ENCODE data around the gene DDX42. TPM values are rescaled to one million over a fixed set of nuclear protein-coding genes. Genes with fewer than 3 reads are reported as not detected.

DDX42 gene
- total RNA-seq, 4 donors from 2014 or later, result 27.1 to 88.5 (median 51.9) TPM

GRCh38 chr17:63775420-63775819 lies 1.4 kb downstream of the DDX42 start:
- intact Hi-C loops (cut with DNase I), result no loop called here
- peaks cover 0 to 37% (median 5%) of the 10 kb centered on the region in 3 donors for H3K36me3 ChIP-seq
- H3K4me3 ChIP-seq, result peak overlapping the region; percentile 71 to 99 (median 90)
- TF ChIP-seq CTCF (IDR thresholded peaks at IDR 0.05) (no peak), POLR2A (IDR thresholded peaks at IDR 0.05) (no peak)
- no peaks in the 10 kb centered on the region for H3K27me3 ChIP-seq
- no peaks in the 10 kb centered on the region for H3K9me3 ChIP-seq
- H3K4me1 ChIP-seq, result peaks cover 10 to 79% (median 35%) of the 10 kb centered on the region in 3 donors
- peak overlapping the region; percentile 97 to 100 (median 99) for H3K27ac ChIP-seq
- no peak for DNase-seq
- 26% methylated on average over 8 of the region's 8 CpGs for WGBS, 2 donors

- H3K27me3 ChIP-seq, result no peaks in the 10 kb centered on the region
- H3K4me3 ChIP-seq, result no peak overlapping the region
- H3K36me3 ChIP-seq, result peaks cover 0 to 62% (median 5%) of the 10 kb centered on the region in 3 donors
- DNase-seq, result no peak
- TF ChIP-seq POLR2A (IDR thresholded peaks at IDR 0.05), result no peak
- TF ChIP-seq CTCF (IDR thresholded peaks at IDR 0.05), result no peak
- H3K9me3 ChIP-seq, result no peaks in the 10 kb centered on the region
- H3K27ac ChIP-seq, result peak overlapping the region; percentile 10 to 51 (median 43)
- H3K4me1 ChIP-seq, result peaks cover 4 to 90% (median 21%) of the 10 kb centered on the region in 3 donors
- WGBS, 2 donors, result 38 to 60% methylated on average over 1 of the region's 1 CpG
- intact Hi-C loops (cut with DNase I), result no loop called here
Observed at GRCh38 chr17:63780507-63780906, 6.5 kb downstream of the DDX42 start.

- no peak for TF ChIP-seq CTCF (IDR thresholded peaks at IDR 0.05)
- no peak for TF ChIP-seq POLR2A (IDR thresholded peaks at IDR 0.05)
- Histone ChIP-seq H3K36me3 (peaks cover 0 to 62% (median 5%) of the 10 kb centered on the region in 3 donors), H3K27me3 (no peaks in the 10 kb centered on the region), H3K27ac (peak overlapping the region in 3 of 4 donors; percentile 10 to 45 (median 41)), H3K4me3 (no peak overlapping the region), H3K9me3 (no peaks in the 10 kb centered on the region), H3K4me1 (peaks cover 4 to 90% (median 20%) of the 10 kb centered on the region in 3 donors)
- WGBS, 2 donors, result 94 to 96% methylated on average over 4 of the region's 4 CpGs
- DNase-seq, result no peak
- intact Hi-C loops (cut with DNase I), result no loop called here
Observed at GRCh38 chr17:63780928-63781327, 7.0 kb downstream of the DDX42 start.

GRCh38 chr17:63783522-63783921 lies 9.6 kb downstream of the DDX42 start:
- Histone ChIP-seq H3K27me3 (no peaks in the 10 kb centered on the region), H3K36me3 (peaks cover 0 to 63% (median 16%) of the 10 kb centered on the region in 3 donors), H3K9me3 (no peaks in the 10 kb centered on the region), H3K4me1 (peaks cover 4 to 77% (median 14%) of the 10 kb centered on the region in 3 donors), H3K4me3 (no peak overlapping the region), H3K27ac (no peak overlapping the region)
- no peak for TF ChIP-seq CTCF (IDR thresholded peaks at IDR 0.05)
- no peak for TF ChIP-seq POLR2A (IDR thresholded peaks at IDR 0.05)
- WGBS, 2 donors, result 76% methylated on average over 5 to 6 of the region's 6 CpGs
- intact Hi-C loops (cut with DNase I), result no loop called here
- DNase-seq, result no peak

GRCh38 chr17:63785556-63785955 lies 11.6 kb downstream of the DDX42 start:
- DNase-seq, result no peak
- TF ChIP-seq CTCF (IDR thresholded peaks at IDR 0.05) (no peak), POLR2A (IDR thresholded peaks at IDR 0.05) (no peak)
- intact Hi-C loops (cut with DNase I), result no loop called here
- Histone ChIP-seq H3K4me3 (no peak overlapping the region), H3K9me3 (no peaks in the 10 kb centered on the region), H3K36me3 (peaks cover 6 to 68% (median 28%) of the 10 kb centered on the region in 3 donors), H3K4me1 (peaks cover 4 to 58% (median 6%) of the 10 kb centered on the region in 3 donors), H3K27me3 (no peaks in the 10 kb centered on the region), H3K27ac (peak overlapping the region in 1 of 4 donors; percentile 62)
- 88 to 100% methylated on average over 1 of the region's 1 CpG for WGBS, 2 donors

Measured in esophagus squamous epithelium (tissue), 5 donors.